GM20000 (cell line): ENCODE measurements around the gene INTS3.

ENCODE experiments used
- DNase-seq: peaks from one replicate; pipeline ENCODE4 v3.0.0; 2012; ENCODE audit warnings: low spot score
- CTCF ChIP-seq: IDR thresholded peaks from 2 replicates; pipeline ENCODE4 v1.5.1; 2012; ENCODE audit warnings: mild to moderate bottlenecking, control low read depth; ENCODE audit errors: extremely low read depth, missing control alignments

Gene INTS3

GRCh38 chr1:153735090-153735420 is 7.2 kb downstream of the INTS3 start:
- no peak for TF ChIP-seq CTCF

GRCh38 chr1:153741986-153742385 is 14.1 kb downstream of the INTS3 start:
- no peak for TF ChIP-seq CTCF
- no peak for DNase-seq

More at GRCh38 chr1:153735090-153735420, 7.2 kb downstream of the INTS3 start:
- no peak for DNase-seq

- no peak for TF ChIP-seq CTCF
- peak; percentile 45 for DNase-seq
Measured at GRCh38 chr1:153742411-153743142, 14.7 kb downstream of the INTS3 start.

GRCh38 chr1:153745417-153745816 is 17.6 kb downstream of the INTS3 start:
- no peak for TF ChIP-seq CTCF
- no peak for DNase-seq

GRCh38 chr1:153746174-153746573 is 18.3 kb downstream of the INTS3 start:
- no peak for TF ChIP-seq CTCF
- DNase-seq, result no peak

GRCh38 chr1:153748903-153749302 is 21.1 kb downstream of the INTS3 start:
- TF ChIP-seq CTCF, result no peak
- DNase-seq, result no peak

GRCh38 chr1:153749408-153750005 is 21.7 kb downstream of the INTS3 start:
- TF ChIP-seq CTCF, result peak; percentile 90
- DNase-seq, result peak; percentile 80
